SK-N-SH (cell line): ENCODE results near the gene RPS27L. TPM values are rescaled to one million over a fixed set of nuclear protein-coding genes. Genes with fewer than 3 reads are reported as not detected.

Experiments
- CTCF ChIA-PET: fragments of 300-600, 350-600 bp; formaldehyde crosslinking; extraction: SDS; loops from one replicate; lab custom pipeline; 2021; lab: Yijun Ruan, JAX
- POLR2A ChIA-PET: fragments of 350-600 bp; sonication (Branson Sonifier 250); formaldehyde crosslinking; extraction: SDS; loops from one replicate; lab custom pipeline; 2020; ENCODE audit warnings: antibody characterized with exemption, inconsistent platforms; lab: Yijun Ruan, JAX
- DNase-seq: peaks from one replicate; pipeline ENCODE4 v3.0.0; 2012
- H2AFZ ChIP-seq: fragments of 200-600 bp; sonication (generic); 2 replicates; pipeline ENCODE4 v1.8.1; 2016; ENCODE audit warnings: antibody characterized with exemption, mild to moderate bottlenecking, low read depth
- H3F3A ChIP-seq: fragments of 200-600 bp; sonication (generic); replicated peaks from 2 replicates; pipeline ENCODE3; 2016; ENCODE audit warnings: antibody characterized with exemption, mild to moderate bottlenecking; ENCODE audit not compliant: insufficient read depth
- H3K27ac ChIP-seq, 2 experiments: fragments of 200-500 bp in 1 of 2; fragments of 200-600 bp in 1 of 2; sonication (Bioruptor generic) in 1 of 2; sonication (generic), shearing (Covaris generic) in 1 of 2; 2 replicates each; pipeline versions ENCODE4 v1.5.1 to v1.6.1; 2014 to 2016; ENCODE audit warnings: low read depth in 2 of 2, inconsistent platforms in 1 of 2, low read length in 1 of 2, mild to moderate bottlenecking in 1 of 2, mixed read lengths in 1 of 2
- H3K27me3 ChIP-seq: fragments of 200-600 bp; sonication (generic), shearing (Covaris generic); 2 replicates; pipeline ENCODE4 v1.6.1; 2016; ENCODE audit warnings: mixed run types; ENCODE audit not compliant: insufficient read depth
- H3K36me3 ChIP-seq, 2 experiments: fragments of 200-500 bp in 1 of 2; fragments of 200-600 bp in 1 of 2; sonication (Bioruptor generic) in 1 of 2; sonication (generic) in 1 of 2; replicated peaks in 1 of 2; 2 replicates each; pipeline versions ENCODE3 to v1.5.1; 2014 to 2016; ENCODE audit warnings: low read length in 1 of 2, mild to moderate bottlenecking in 1 of 2; ENCODE audit not compliant: insufficient read depth in 2 of 2, control insufficient read depth in 1 of 2
- H3K4me1 ChIP-seq, 2 experiments: fragments of 200-500 bp in 1 of 2; fragments of 200-600 bp in 1 of 2; sonication (Bioruptor generic) in 1 of 2; sonication (generic), shearing (Covaris generic) in 1 of 2; 2 replicates each; pipeline versions ENCODE4 v1.5.1 to v1.6.1; 2014 to 2016; ENCODE audit warnings: low read depth in 1 of 2, low read length in 1 of 2, mixed run types in 1 of 2; ENCODE audit not compliant: insufficient read depth in 2 of 2, control insufficient read depth in 1 of 2
- H3K4me2 ChIP-seq: fragments of 200-600 bp; sonication (generic), shearing (Covaris generic); 2 replicates; pipeline ENCODE4 v1.6.1; 2017; ENCODE audit warnings: mixed run types
- H3K4me3 ChIP-seq, 2 experiments: fragments of 200-500 bp in 1 of 2; fragments of 200-600 bp in 1 of 2; sonication (Bioruptor generic) in 1 of 2; sonication (generic), shearing (Covaris generic) in 1 of 2; 2 replicates each; pipeline versions ENCODE4 v1.5.1 to v1.8.1; 2014 to 2016; ENCODE audit warnings: low read depth in 2 of 2, inconsistent platforms in 1 of 2, low read length in 1 of 2, mild to moderate bottlenecking in 1 of 2, mixed read lengths in 1 of 2, moderate library complexity in 1 of 2
- H3K79me2 ChIP-seq: fragments of 200-600 bp; sonication (generic); 2 replicates; pipeline ENCODE4 v1.8.1; 2017; ENCODE audit warnings: mild to moderate bottlenecking; ENCODE audit not compliant: insufficient read depth
- H3K9ac ChIP-seq: fragments of 200-600 bp; sonication (generic); 2 replicates; pipeline ENCODE4 v1.6.1; 2017; ENCODE audit warnings: mixed run types
- H3K9me2 ChIP-seq: fragments of 200-600 bp; sonication (generic); 2 replicates; pipeline ENCODE4 v1.6.1; 2017; ENCODE audit warnings: mixed run types
- H3K9me3 ChIP-seq: fragments of 200-600 bp; sonication (generic); 2 replicates; pipeline ENCODE4 v1.6.1; 2017; ENCODE audit warnings: mixed run types, mild to moderate bottlenecking, moderate library complexity
- H4K20me1 ChIP-seq: fragments of 200-600 bp; sonication (generic); 2 replicates; pipeline ENCODE4 v1.6.1; 2017; ENCODE audit warnings: mild to moderate bottlenecking, mixed run types; ENCODE audit not compliant: insufficient read depth
- CHD2 ChIP-seq: fragments of 150-350 bp; IDR thresholded peaks from 2 replicates; pipeline ENCODE4 v1.6.1; 2018; ENCODE audit warnings: low read length; ENCODE audit not compliant: partially characterized antibody
- ELF1 ChIP-seq: IDR thresholded peaks from 2 replicates; pipeline ENCODE4 v1.4.0; 2012
- EP300 ChIP-seq, 2 experiments: IDR thresholded peaks; 2 replicates each; pipeline versions ENCODE4 v1.4.0 to v1.6.1; 2012; ENCODE audit warnings: borderline replicate concordance in 1 of 2, low read depth in 1 of 2, low read length in 1 of 2
- FOSL2 ChIP-seq: IDR thresholded peaks from 2 replicates; pipeline ENCODE4 v1.4.0; 2012; ENCODE audit warnings: low read depth, mild to moderate bottlenecking, moderate library complexity, borderline replicate concordance
- FOXJ3 ChIP-seq: sonication (generic); formaldehyde crosslinking; IDR thresholded peaks from 2 replicates; pipeline ENCODE4 v1.5.1; 2020; ENCODE audit warnings: mild to moderate bottlenecking, missing genetic modification reagents
- GABPA ChIP-seq: IDR thresholded peaks from 2 replicates; pipeline ENCODE4 v1.4.0; 2012; ENCODE audit warnings: low read depth, mild to moderate bottlenecking
- JUND ChIP-seq: IDR thresholded peaks from 2 replicates; pipeline ENCODE4 v1.4.0; 2012
- MAX ChIP-seq: IDR thresholded peaks from 2 replicates; pipeline ENCODE4 v1.4.0; 2012; ENCODE audit warnings: low read depth
- NFIC ChIP-seq: IDR thresholded peaks from 2 replicates; pipeline ENCODE4 v1.4.0; 2012; ENCODE audit warnings: borderline replicate concordance
- NRF1 ChIP-seq: IDR thresholded peaks from 2 replicates; pipeline ENCODE4 v1.6.1; 2012; ENCODE audit warnings: low read depth, mild to moderate bottlenecking, low read length
- POLR2AphosphoS5 ChIP-seq: IDR thresholded peaks from 2 replicates; pipeline ENCODE4 v1.6.1; 2012; ENCODE audit warnings: low read depth, low read length
- RXRA ChIP-seq: IDR thresholded peaks from 2 replicates; pipeline ENCODE4 v1.4.0; 2012; ENCODE audit warnings: low read depth, mild to moderate bottlenecking, borderline replicate concordance
- SIN3A ChIP-seq: IDR thresholded peaks from 2 replicates; pipeline ENCODE4 v1.6.1; 2012; ENCODE audit warnings: low read depth, mild to moderate bottlenecking, low read length, moderate library complexity, borderline replicate concordance
- SMC3 ChIP-seq: IDR thresholded peaks from 2 replicates; pipeline ENCODE4 v1.6.1; 2012; ENCODE audit warnings: low read depth, low read length, improper control_type of control experiment
- TCF12 ChIP-seq: IDR thresholded peaks from 2 replicates; pipeline ENCODE4 v1.4.0; 2012
- TEAD4 ChIP-seq: IDR thresholded peaks from 2 replicates; pipeline ENCODE4 v1.4.0; 2012; ENCODE audit warnings: mild to moderate bottlenecking, borderline replicate concordance; ENCODE audit not compliant: insufficient read depth
- YY1 ChIP-seq: IDR thresholded peaks from 2 replicates; pipeline ENCODE4 v1.4.0; 2012; ENCODE audit warnings: low read depth, mild to moderate bottlenecking
- WGBS: methylation state at CpG from one replicate; pipeline ENCODE4 v1.1.6; 2017; ENCODE audit warnings: low lambda C conversion rate; 5-methylcytosine and 5-hydroxymethylcytosine counted together
- polyA plus RNA-seq, 3 experiments: library from polyadenylated mRNA; depleted of rRNA; stranded (reverse); fragments of >200 nt; gene quantifications; 2 replicates each; pipeline ENCODE4 v1.2.3, GENCODE V29; 2012
- TF ChIP-seq, protein P1 (sequence below): fragments of 200-600 bp; sonication (generic); IDR thresholded peaks from 2 replicates; pipeline ENCODE4 v1.6.1; 2017; ENCODE audit warnings: antibody characterized with exemption, mild to moderate bottlenecking, moderate library complexity
- TF ChIP-seq, protein P2 (sequence below): IDR thresholded peaks from 2 replicates; pipeline ENCODE4; 2012

RPS27L gene
- polyA plus RNA-seq, 1 of the 3 experiments (the other 2 are of a cell fraction): 319 TPM

GRCh38 chr15:63136742-63137141 is 20.5 kb downstream of the RPS27L start:
- 96% methylated on average over 2 of the region's 2 CpGs for WGBS
- no peaks in the 10 kb centered on the region for H3K27me3 ChIP-seq
- peak overlapping the region; percentile 26 to 91; a peak in 3 of 4 replicates for H3K27ac ChIP-seq
- H3K4me2 ChIP-seq: 0 out of 2 replicates have a peak overlapping the region, but pooled peaks have one; percentile 5
- H3K4me3 ChIP-seq: no peak overlapping the region
- H3K36me3 ChIP-seq: peaks cover 4 to 16% of the 10 kb centered on the region in 2 experiments
- H2AFZ ChIP-seq: no peak overlapping the region
- CTCF ChIA-PET: interaction anchor here (0.6 to 1.3 kb wide), 3 partner anchors 12 to 193 kb away, joined by 3 to 4 read pairs (median 3); no protein-coding TSS in a partner anchor
- peak overlapping the region; percentile 39; the same call in 1 of the 2 replicates for H3K9ac ChIP-seq
- no peak for TF ChIP-seq FOSL2
- TF ChIP-seq NRF1: no peak
- TF ChIP-seq MAX: no peak
- no peak for TF ChIP-seq SMC3
- no peak for TF ChIP-seq FOXJ3 (CRISPR knock-in tag)
- TF ChIP-seq, all 33 proteins: peak for 0
- H4K20me1 ChIP-seq: no peaks in the 10 kb centered on the region
- POLR2A ChIA-PET: no interaction called here
- H3F3A ChIP-seq: peaks cover 52% of the 10 kb centered on the region
- peaks cover 0 to 33% of the 10 kb centered on the region in 2 experiments; a peak in 2 of 4 replicates for H3K4me1 ChIP-seq
- no peaks in the 10 kb centered on the region for H3K9me3 ChIP-seq
- peaks cover 20% of the 10 kb centered on the region; the same call in 1 of the 2 replicates for H3K79me2 ChIP-seq
- no peak for DNase-seq
- H3K9me2 ChIP-seq: no peaks in the 10 kb centered on the region

- no peak for TF ChIP-seq GABPA
- TF ChIP-seq FOSL2: peak; percentile 81
- TF ChIP-seq POLR2AphosphoS5: peak; percentile 25; the same call in 1 of the 2 replicates
- 0 out of 2 replicates have a peak, but pooled peaks have one; percentile 19 for TF ChIP-seq ELF1
- TF ChIP-seq JUND: peak; percentile 72
- TF ChIP-seq, protein P1, sequence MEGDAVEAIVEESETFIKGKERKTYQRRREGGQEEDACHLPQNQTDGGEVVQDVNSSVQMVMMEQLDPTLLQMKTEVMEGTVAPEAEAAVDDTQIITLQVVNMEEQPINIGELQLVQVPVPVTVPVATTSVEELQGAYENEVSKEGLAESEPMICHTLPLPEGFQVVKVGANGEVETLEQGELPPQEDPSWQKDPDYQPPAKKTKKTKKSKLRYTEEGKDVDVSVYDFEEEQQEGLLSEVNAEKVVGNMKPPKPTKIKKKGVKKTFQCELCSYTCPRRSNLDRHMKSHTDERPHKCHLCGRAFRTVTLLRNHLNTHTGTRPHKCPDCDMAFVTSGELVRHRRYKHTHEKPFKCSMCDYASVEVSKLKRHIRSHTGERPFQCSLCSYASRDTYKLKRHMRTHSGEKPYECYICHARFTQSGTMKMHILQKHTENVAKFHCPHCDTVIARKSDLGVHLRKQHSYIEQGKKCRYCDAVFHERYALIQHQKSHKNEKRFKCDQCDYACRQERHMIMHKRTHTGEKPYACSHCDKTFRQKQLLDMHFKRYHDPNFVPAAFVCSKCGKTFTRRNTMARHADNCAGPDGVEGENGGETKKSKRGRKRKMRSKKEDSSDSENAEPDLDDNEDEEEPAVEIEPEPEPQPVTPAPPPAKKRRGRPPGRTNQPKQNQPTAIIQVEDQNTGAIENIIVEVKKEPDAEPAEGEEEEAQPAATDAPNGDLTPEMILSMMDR: no peak
- TF ChIP-seq, protein P2, sequence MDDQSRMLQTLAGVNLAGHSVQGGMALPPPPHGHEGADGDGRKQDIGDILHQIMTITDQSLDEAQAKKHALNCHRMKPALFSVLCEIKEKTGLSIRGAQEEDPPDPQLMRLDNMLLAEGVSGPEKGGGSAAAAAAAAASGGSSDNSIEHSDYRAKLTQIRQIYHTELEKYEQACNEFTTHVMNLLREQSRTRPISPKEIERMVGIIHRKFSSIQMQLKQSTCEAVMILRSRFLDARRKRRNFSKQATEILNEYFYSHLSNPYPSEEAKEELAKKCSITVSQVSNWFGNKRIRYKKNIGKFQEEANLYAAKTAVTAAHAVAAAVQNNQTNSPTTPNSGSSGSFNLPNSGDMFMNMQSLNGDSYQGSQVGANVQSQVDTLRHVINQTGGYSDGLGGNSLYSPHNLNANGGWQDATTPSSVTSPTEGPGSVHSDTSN: peak; percentile 50
- TF ChIP-seq TCF12: peak; percentile 72
- no peak for TF ChIP-seq YY1
- TF ChIP-seq SMC3: no peak
- TF ChIP-seq RXRA: peak; percentile 17; the same call in 1 of the 2 replicates
- TF ChIP-seq EP300 (IDR thresholded peaks at IDR 0.05; ENCODE audit: borderline replicate concordance in 1 of 2, low read depth in 1 of 2, low read length in 1 of 2): peak in 1 of 2 experiments; percentile 58; a peak in 1 of 4 replicates
- no peak for TF ChIP-seq CHD2
- no peak for TF ChIP-seq SIN3A
- peak; percentile 27; the same call in 1 of the 2 replicates for TF ChIP-seq NFIC
- TF ChIP-seq TEAD4: peak; percentile 32; the same call in 1 of the 2 replicates
- 34% methylated on average over 3 of the region's 3 CpGs for WGBS
- Histone ChIP-seq H2AFZ (no peak overlapping the region), H3F3A (peaks cover 50% of the 10 kb centered on the region), H3K9me3 (no peaks in the 10 kb centered on the region), H3K27ac (peak overlapping the region in 1 of 2 experiments; percentile 91; a peak in 3 of 4 replicates), H3K27me3 (no peaks in the 10 kb centered on the region), H3K79me2 (peaks cover 20% of the 10 kb centered on the region; the same call in 1 of the 2 replicates), H3K9me2 (no peaks in the 10 kb centered on the region), H3K36me3 (peaks cover 0 to 17% of the 10 kb centered on the region in 2 experiments), H3K4me3 (no peak overlapping the region), H4K20me1 (no peaks in the 10 kb centered on the region), H3K4me1 (peaks cover 0 to 33% of the 10 kb centered on the region in 2 experiments; a peak in 2 of 4 replicates), H3K9ac (peak overlapping the region; percentile 43; the same call in 1 of the 2 replicates), H3K4me2 (peak overlapping the region; percentile 54)
- DNase-seq: no peak
- ChIA-PET CTCF (interaction anchor here (0.6 to 1.3 kb wide), 4 partner anchors 13 to 268 kb away, joined by 3 to 4 read pairs (median 3); no protein-coding TSS in a partner anchor), POLR2A (interaction anchor here (0.7 kb wide), 1 partner anchor 463 kb away, joined by 5 read pairs; no protein-coding TSS in a partner anchor)
Observed at GRCh38 chr15:63135804-63136203, 21.5 kb downstream of the RPS27L start.
